Dermis blood vessel endothelial cell (primary cell): ENCODE measurements around the gene TSPAN16. TPM values are rescaled to one million over a fixed set of nuclear protein-coding genes. Genes with fewer than 3 reads are reported as not detected.
A peak's percentile ranks its signal among the peaks of the same experiment; 100 is the strongest.
"Not testable (repeated sequence)": the region's sequence is repeated elsewhere in the genome, so short reads cannot be mapped to it uniquely, and the experiment has no call there.

Experiments used
- DNase-seq: peaks from one replicate; pipeline ENCODE4 v3.0.0; 2010
- total RNA-seq: library from RNA; depleted of rRNA; stranded (reverse); fragments of >200 nt; gene quantifications from 2 replicates; pipeline ENCODE4 v1.2.3, GENCODE V29; 2014

TSPAN16 gene
- total RNA-seq, 1 donor from 2014 or later, result not detected

- peak; percentile 91 for DNase-seq
Observed at GRCh38 chr19:11269408-11269807, 26.6 kb upstream of the TSPAN16 start.

DNA sequence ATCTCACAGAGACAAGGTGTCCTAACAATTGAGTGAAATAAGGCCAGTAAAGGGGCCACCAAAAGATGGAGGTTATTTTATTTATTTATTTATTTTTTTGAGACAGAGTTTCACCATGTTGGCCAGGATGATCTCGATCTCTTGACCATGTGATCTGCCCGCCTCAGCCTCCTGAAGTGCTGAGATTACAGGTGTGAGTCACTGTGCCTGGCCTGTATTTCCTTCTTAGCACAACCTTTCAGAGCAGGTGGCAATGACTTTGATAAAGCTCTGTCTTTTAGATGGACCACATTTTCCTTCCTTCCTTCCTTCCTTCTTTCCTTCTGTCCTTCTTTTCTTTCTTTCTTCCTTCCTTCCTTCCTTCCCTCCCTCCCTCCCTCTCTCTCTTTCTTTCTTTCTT, 22.7 kb upstream of the TSPAN16 start:
- DNase-seq, result no peak

GRCh38 chr19:11273989-11274388, 22.0 kb upstream of the TSPAN16 start:
- no peak for DNase-seq

DNA sequence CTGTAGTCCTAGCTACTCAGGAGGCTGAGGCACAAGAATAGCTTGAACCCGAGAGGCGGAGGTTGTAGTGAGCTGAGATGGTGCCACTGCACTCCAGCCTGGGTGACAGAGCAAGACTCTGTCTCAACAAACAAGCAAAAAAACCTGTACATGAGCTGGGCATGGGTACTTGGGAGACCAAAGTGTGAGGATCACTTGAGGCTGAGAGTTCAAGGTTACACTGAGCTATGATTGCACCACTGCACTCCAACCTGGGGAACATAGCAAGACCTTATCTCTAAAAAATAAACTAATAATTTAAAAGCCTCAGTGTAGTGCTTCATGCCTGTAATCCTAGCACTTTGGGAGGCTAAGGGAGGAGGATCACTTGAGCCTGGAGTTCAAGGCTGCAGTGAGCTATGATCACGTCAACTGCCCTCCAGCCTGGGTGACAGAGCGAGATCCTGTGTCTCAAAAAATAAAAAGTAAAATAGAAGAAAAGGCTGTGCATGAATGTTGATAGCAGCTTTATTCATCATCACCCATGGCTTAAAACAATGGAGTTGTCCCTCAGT, 21.4 kb upstream of the TSPAN16 start:
- DNase-seq, result no peak

DNA sequence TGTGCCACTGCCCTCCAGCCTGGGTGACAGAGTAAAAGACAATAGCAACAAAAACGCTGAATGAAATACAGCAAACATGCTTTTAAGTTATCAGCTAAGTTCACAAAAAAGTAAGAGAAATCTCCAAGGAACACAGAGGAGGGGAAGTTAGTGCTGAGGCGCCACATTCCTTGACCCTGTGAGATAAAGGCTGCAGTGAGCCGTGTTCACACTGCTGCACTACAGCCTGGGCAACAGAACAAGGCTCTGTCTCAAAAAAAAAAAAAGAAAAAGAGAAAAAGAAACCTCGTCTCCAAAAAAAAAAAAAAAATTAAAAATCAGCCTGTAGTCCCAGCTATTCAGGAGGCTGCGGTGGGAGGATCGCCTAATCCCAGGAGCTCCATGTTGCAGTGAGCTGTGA, 17.3 kb upstream of the TSPAN16 start:
- DNase-seq, result no peak

DNA sequence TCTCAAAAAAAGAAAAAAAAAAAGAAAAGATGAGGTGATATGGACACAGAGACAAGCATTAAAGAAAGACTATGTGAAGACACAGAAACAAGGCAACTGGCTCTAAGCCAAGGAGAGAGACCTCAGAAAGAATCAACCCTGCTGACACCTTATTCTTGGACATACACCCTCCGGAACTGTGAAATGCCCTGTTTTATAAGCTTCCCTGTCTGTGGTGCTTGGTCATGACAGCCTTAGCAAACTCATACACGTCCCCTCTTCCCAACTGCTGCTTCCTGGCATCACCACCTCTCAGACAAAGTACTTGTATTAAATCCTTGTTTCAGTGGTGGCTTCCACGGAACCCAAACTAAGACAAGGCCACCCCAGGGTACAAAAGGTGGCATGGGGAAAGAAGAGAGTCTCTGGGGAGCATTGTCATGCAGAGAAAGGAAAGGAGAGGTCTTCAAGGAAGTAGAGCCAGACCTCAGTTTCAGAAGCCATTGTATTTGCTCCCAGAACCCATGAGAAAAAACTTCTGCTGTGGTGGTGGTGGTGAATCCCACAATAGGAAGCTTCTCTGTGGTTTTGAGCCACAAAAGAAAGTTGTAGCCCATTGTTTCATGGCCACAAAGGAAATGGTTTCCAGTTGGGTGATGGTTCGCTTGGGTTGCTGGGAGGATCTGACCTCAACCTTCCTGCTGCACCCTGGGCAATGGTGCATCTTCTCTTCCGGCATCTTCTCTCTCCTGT, 16.3 kb upstream of the TSPAN16 start:
- peak; percentile 50 for DNase-seq

DNA sequence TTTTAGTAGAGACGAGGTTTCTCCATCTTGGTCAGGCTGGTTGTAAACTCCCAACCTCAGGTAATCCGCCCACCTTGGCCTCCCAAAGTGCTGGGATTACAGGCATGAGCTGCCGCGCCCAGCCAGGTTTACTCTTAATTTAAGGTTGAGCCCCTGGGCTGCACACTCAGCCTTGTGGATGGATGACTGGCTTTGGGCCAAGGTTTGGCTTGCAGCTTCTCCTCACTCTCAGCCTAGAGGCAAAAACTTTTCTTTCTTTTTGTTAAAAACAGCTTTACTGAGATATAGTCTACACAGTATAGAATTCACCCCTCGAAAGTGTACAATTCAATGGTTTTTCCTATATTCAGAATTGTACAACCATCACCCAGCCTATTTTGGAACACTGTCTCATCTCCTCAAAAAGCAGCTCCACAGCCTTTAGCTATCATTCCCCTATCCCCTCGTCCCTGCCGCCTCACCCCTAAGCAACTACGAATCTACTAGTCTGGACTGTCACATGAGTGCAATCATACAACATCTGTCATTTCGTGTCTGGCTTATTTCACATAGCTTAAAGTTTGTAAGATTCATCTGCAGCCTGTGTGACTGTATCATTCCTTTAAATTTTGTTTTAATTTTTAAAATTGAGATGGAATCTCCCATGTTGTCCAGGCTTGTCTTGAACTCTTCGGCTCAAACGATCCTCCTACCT, 14.5 kb upstream of the TSPAN16 start:
- no peak for DNase-seq

DNA sequence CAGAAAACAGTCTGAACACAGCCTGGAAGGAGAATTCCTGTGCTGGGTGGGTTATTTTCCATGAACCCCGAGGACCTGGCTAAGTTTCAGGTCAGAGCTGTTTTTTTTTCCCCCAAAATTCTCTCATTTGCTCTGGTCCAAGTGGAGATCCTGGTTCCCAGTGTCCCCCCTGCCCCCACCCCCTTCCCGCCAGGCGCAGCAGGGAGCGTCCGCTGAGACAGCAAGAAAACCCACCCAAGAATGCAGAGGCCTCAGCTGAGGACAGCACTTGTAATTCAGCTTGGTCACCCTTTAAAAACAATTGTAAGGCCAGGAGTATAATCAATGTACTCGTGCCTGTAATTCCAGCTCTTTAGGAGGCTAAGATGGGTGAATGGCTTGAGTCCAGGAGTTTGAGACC, 11.4 kb upstream of the TSPAN16 start:
- no peak for DNase-seq

DNA sequence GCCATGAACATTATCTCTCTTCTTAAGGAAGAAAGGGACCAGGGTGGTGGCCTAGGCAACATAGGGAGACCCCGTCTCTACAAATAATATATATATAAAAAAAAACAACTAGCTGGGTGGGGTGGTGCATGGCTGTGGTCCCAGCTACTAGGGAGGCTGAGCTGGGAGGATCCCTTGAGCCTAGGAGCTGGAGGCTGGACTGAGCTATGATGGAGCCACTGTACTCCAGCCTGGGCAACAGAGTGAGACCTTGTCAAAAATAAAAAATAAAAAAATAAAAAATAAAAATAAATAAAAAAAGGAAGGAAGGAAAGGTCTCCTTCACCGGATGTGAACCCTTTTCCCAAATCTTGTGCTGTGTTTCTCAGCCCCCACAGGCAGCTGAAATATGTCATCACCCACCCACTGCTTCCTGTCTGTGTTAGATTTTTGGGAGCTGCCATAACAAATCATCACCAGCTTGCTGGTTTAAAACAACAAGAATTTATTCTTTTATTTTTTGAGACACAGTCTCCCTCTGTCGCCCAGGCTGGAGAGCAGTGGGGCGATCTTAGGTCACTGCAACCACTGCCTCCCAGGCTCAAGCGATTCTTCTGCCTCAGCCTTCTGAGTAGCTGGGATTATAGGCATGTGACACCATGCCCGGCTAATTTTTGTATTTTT, 9.5 kb upstream of the TSPAN16 start:
- peak; percentile 77 for DNase-seq

DNA sequence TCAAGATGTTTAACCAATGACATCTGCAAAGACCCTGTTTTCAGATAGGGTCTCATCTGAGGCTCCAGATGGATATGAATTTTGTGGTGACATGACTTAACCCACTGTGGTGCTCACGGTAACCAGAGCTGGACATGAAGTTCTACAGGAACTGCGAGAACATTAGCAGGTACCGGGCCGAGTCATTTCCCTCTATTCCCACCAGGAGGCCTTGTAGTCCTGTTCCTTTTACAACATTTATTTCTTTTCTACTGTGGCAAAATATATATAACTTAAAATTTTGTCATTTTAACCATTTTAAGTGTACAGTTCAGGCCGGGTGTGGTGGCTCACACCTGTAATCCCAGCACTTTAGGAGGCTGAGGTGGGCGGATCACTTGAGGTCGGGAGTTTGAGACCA, 7.6 kb upstream of the TSPAN16 start:
- DNase-seq, result peak; percentile 70

DNA sequence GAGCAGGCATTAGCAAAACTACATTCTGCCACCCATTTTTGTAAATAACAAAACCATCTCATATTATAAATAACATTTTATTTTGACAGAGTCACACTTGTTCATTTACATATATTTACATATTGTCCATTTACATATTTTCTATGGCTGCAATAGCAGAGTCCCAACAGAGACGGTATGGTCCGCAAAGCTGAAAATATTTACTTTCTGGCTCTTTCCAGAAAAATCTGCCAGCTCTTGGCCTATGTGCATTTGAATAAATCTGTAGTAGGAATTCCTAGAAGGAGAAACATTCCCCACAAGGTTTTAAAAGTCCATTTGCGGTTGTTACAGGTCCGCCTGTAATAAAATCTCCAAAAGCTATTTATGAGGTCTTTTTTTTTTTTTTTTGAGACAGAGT, 5.7 kb upstream of the TSPAN16 start:
- DNase-seq, result no peak

DNA sequence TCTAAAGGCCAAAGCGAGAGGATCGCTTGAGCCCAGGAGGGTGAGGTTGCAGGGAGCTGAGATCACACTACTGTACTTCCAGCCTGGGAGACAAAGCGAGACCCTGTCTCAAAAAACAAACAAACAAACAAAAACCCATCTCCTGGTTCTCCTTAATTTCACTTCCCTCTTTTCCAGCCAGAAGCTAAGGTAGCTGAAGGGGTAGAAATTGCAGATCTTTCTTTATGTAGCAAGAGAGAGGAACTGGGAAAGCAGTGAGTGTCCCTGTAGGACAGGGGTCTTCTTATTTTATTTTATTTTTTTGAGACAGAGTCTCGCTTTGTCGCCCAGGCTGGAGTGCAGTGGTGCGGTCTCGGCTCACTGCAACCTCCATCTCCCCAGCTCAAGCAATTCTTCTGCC, 4.5 kb upstream of the TSPAN16 start:
- DNase-seq, result no peak

DNA sequence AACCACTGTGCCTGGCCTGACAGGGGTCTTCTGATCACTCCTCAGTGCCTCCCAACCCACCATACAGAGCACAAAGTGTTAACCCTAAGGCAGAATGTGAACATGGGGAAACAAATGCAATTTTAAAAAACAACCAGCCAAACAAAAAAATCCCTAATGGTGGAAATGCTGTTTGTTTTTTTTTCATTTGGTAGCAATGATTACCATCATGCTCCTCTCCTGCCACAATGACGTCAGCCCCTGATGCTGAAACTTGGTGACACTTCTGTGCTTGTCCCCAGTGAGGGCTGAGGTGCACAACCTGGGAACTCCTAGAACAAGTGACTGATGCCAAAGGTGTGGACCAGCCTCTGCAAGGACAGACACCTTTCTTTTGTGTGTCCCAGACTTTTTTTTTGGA, 4.0 kb upstream of the TSPAN16 start:
- no peak for DNase-seq

DNA sequence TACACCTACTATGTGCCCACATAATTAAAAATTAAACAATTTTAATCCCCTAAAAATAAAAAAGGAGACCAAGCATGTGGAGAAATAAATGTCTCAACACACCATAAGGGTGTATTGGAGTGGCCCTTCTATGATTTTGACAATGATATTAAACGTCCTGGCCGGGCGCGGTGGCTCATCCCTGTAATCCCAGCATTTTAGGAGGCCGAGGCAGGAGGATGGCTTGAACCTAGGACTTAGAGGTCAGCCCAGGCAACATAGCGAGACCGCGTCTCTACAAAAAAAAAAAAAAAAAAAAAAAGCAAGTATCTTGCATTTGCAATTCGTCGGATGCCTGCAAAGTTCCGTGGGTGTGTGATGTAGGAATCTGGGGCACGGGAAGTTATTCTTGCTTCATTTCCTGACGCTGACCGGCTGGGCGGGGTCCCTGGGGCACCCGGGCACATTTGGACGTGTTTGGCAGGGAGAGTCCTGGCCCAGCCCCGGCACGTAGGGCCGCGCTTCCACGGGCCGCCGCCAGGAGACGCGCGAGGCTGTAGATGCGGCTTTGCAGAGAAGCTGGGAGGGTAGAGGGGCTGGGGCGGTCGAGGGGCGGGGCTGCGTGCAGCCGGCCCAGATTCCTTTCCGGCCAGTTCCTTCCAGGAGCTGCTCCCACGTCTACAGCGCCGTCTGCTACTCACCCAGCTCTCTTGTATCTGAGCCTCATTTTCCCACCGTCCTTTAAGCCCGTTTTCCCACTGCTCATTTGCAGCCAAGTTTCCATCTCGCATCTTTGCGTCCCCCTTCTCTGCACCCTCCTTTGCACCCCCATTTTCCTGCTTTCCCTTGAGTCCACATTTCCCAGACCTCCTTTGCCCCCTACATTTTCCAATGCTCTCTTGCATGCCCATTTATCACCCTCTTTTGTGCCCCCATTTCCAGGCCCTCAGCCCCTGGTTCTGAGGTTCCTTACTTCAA, 2.2 kb upstream of the TSPAN16 start:
- peak; percentile 96 for DNase-seq

GRCh38 chr19:11295180-11295579, 780 bp upstream of the TSPAN16 start:
- no peak for DNase-seq

DNA sequence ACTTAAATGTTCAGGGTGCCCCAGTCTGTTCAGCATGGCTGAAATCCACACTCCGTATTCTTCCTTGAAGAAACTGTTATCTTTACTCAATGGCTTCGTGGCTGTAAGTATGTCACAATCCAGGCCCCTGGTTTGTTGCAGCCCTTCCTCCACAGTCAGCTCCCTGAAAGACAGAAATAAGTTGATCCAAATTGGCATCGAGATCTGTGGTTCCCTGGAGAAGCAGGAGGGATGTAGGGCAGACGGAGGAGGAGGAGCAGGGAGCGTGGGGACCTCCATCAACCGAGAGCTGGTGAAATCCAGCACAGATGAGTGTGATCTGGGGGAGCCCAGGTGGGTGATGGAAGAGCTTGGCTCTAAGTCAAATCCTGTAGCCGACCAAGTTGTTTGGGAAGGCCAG, 304 bp downstream of the TSPAN16 start:
- DNase-seq, result no peak

- DNase-seq, result no peak
Observed at GRCh38 chr19:11299946-11300810, 4.2 kb downstream of the TSPAN16 start.

GRCh38 chr19:11300811-11301120, 4.8 kb downstream of the TSPAN16 start:
- DNase-seq, result no peak

- no peak for DNase-seq
Observed at GRCh38 chr19:11304936-11305335, 9.0 kb downstream of the TSPAN16 start.

- no peak for DNase-seq
Observed at GRCh38 chr19:11306337-11306736, 10.4 kb downstream of the TSPAN16 start.

GRCh38 chr19:11320278-11320995, 24.5 kb downstream of the TSPAN16 start:
- not testable (repeated sequence) for DNase-seq
